Measurements from ENCODE around the gene USH2A. TPM values are rescaled to one million over a fixed set of nuclear protein-coding genes. Genes with fewer than 3 reads are reported as not detected.

Gene USH2A
- total and polyA plus RNA-seq, 2 experiments from 2014 or later, result under 0.01 to 0.01 TPM

GRCh38 chr1:216224233-216224632, 199.0 kb downstream of the USH2A start:
- H3F3A ChIP-seq (ENCODE audit: insufficient read depth), result no peaks in the 10 kb centered on the region
- no peak overlapping the region for H3K4me3 ChIP-seq
- no peaks in the 10 kb centered on the region for H3K4me1 ChIP-seq (ENCODE audit: insufficient read depth)
- no peaks in the 10 kb centered on the region for H3K36me3 ChIP-seq (ENCODE audit: low read depth)
- no peak for DNase-seq
- H3K79me2 ChIP-seq (ENCODE audit: insufficient read depth), result no peaks in the 10 kb centered on the region
- no peak overlapping the region for H3K9ac ChIP-seq
- no peaks in the 10 kb centered on the region for H3K27me3 ChIP-seq (replicated peaks; ENCODE audit: insufficient read depth)
- no peak for TF ChIP-seq EZH2 (IDR thresholded peaks at IDR 0.05; ENCODE audit: insufficient read depth, poor library complexity, severe bottlenecking)
- no peak for TF ChIP-seq EZH2phosphoT487 (IDR thresholded peaks at IDR 0.05; ENCODE audit: insufficient read depth, low read depth)
- H3K9me2 ChIP-seq (ENCODE audit: insufficient read depth), result no peaks in the 10 kb centered on the region
- in situ Hi-C loops (cut with MboI), result no loop called here
- H2AFZ ChIP-seq, result no peak overlapping the region
- H3K9me3 ChIP-seq (ENCODE audit: low read depth), result no peaks in the 10 kb centered on the region
- no peaks in the 10 kb centered on the region for H4K20me1 ChIP-seq (ENCODE audit: insufficient read depth)
- H3K4me2 ChIP-seq (ENCODE audit: unreplicated experiment), result no peak overlapping the region
- H3K27ac ChIP-seq, result no peak overlapping the region
- WGBS, 2 experiments (ENCODE audit: low coverage in 1 of 2, low lambda C conversion rate in 2 of 2, missing lambda C conversion rate in 2 of 2), result 74 to 83% methylated on average over 1 of the region's 1 CpG

- in situ Hi-C loops (cut with MboI), result no loop called here
Observed at GRCh38 chr1:216223486-216223885, 199.8 kb downstream of the USH2A start.

GRCh38 chr1:216222288-216222687, 201.0 kb downstream of the USH2A start:
- Histone ChIP-seq H3K9me2 (ENCODE audit: insufficient read depth) (no peaks in the 10 kb centered on the region), H2AFZ (no peak overlapping the region), H3F3A (ENCODE audit: insufficient read depth) (no peaks in the 10 kb centered on the region), H3K9ac (no peak overlapping the region), H3K79me2 (ENCODE audit: insufficient read depth) (no peaks in the 10 kb centered on the region), H3K4me2 (ENCODE audit: unreplicated experiment) (no peak overlapping the region), H3K27ac (no peak overlapping the region), H3K9me3 (ENCODE audit: low read depth) (no peaks in the 10 kb centered on the region), H4K20me1 (ENCODE audit: insufficient read depth) (no peaks in the 10 kb centered on the region), H3K36me3 (ENCODE audit: low read depth) (no peaks in the 10 kb centered on the region), H3K27me3 (replicated peaks; ENCODE audit: insufficient read depth) (no peaks in the 10 kb centered on the region), H3K4me1 (ENCODE audit: insufficient read depth) (no peaks in the 10 kb centered on the region), H3K4me3 (no peak overlapping the region)
- 69 to 82% methylated on average over 2 of the region's 2 CpGs for WGBS, 2 experiments (ENCODE audit: low coverage in 1 of 2, low lambda C conversion rate in 2 of 2, missing lambda C conversion rate in 2 of 2)
- no peak for DNase-seq
- TF ChIP-seq EZH2phosphoT487 (IDR thresholded peaks at IDR 0.05; ENCODE audit: insufficient read depth, low read depth), result no peak
- no peak for TF ChIP-seq EZH2 (IDR thresholded peaks at IDR 0.05; ENCODE audit: insufficient read depth, poor library complexity, severe bottlenecking)
- in situ Hi-C loops (cut with MboI), result no loop called here

More at GRCh38 chr1:216223486-216223885, 199.8 kb downstream of the USH2A start:
- no peak for TF ChIP-seq EZH2phosphoT487 (IDR thresholded peaks at IDR 0.05; ENCODE audit: insufficient read depth, low read depth)
- TF ChIP-seq EZH2 (IDR thresholded peaks at IDR 0.05; ENCODE audit: insufficient read depth, poor library complexity, severe bottlenecking), result no peak
- WGBS, 2 experiments (ENCODE audit: low coverage in 1 of 2, low lambda C conversion rate in 2 of 2, missing lambda C conversion rate in 2 of 2), result 5 to 6% methylated on average over 4 of the region's 4 CpGs
- H3K4me3 ChIP-seq, result no peak overlapping the region
- no peak overlapping the region for H3K4me2 ChIP-seq (ENCODE audit: unreplicated experiment)
- H4K20me1 ChIP-seq (ENCODE audit: insufficient read depth), result no peaks in the 10 kb centered on the region
- H3F3A ChIP-seq (ENCODE audit: insufficient read depth), result no peaks in the 10 kb centered on the region
- peak; percentile 1 for DNase-seq
- H3K36me3 ChIP-seq (ENCODE audit: low read depth), result no peaks in the 10 kb centered on the region
- no peaks in the 10 kb centered on the region for H3K9me2 ChIP-seq (ENCODE audit: insufficient read depth)
- H3K79me2 ChIP-seq (ENCODE audit: insufficient read depth), result no peaks in the 10 kb centered on the region
- H3K27me3 ChIP-seq (replicated peaks; ENCODE audit: insufficient read depth), result no peaks in the 10 kb centered on the region
- no peak overlapping the region for H3K9ac ChIP-seq
- no peaks in the 10 kb centered on the region for H3K4me1 ChIP-seq (ENCODE audit: insufficient read depth)
- H3K9me3 ChIP-seq (ENCODE audit: low read depth), result no peaks in the 10 kb centered on the region
- H2AFZ ChIP-seq, result no peak overlapping the region
- H3K27ac ChIP-seq, result no peak overlapping the region

- Histone ChIP-seq H3K4me3 (peak overlapping the region; percentile 77), H3K27me3 (replicated peaks; ENCODE audit: insufficient read depth) (no peaks in the 10 kb centered on the region), H4K20me1 (ENCODE audit: insufficient read depth) (no peaks in the 10 kb centered on the region), H3K4me2 (ENCODE audit: unreplicated experiment) (peak overlapping the region; percentile 55), H3K9me3 (ENCODE audit: low read depth) (no peaks in the 10 kb centered on the region), H3K9me2 (ENCODE audit: insufficient read depth) (no peaks in the 10 kb centered on the region), H3K36me3 (ENCODE audit: low read depth) (no peaks in the 10 kb centered on the region), H3K27ac (no peak overlapping the region), H3K79me2 (ENCODE audit: insufficient read depth) (no peaks in the 10 kb centered on the region), H3K4me1 (ENCODE audit: insufficient read depth) (no peaks in the 10 kb centered on the region), H3F3A (ENCODE audit: insufficient read depth) (no peaks in the 10 kb centered on the region), H3K9ac (peak overlapping the region; percentile 64), H2AFZ (peak overlapping the region; percentile 85)
- in situ Hi-C loops (cut with MboI), result no loop called here
- TF ChIP-seq EZH2phosphoT487 (IDR thresholded peaks at IDR 0.05; ENCODE audit: insufficient read depth, low read depth) (no peak), EZH2 (IDR thresholded peaks at IDR 0.05; ENCODE audit: insufficient read depth, poor library complexity, severe bottlenecking) (no peak)
- peak; percentile 82 for DNase-seq
- WGBS, 2 experiments (ENCODE audit: low coverage in 1 of 2, low lambda C conversion rate in 2 of 2, missing lambda C conversion rate in 2 of 2), result 1 to 2% methylated on average over 6 of the region's 6 CpGs
Observed at GRCh38 chr1:216221260-216221700, 202.0 kb downstream of the USH2A start.

- Histone ChIP-seq H3K4me3 (no peak overlapping the region), H4K20me1 (ENCODE audit: insufficient read depth) (no peaks in the 10 kb centered on the region), H3K9me2 (ENCODE audit: insufficient read depth) (no peaks in the 10 kb centered on the region), H3K79me2 (ENCODE audit: insufficient read depth) (no peaks in the 10 kb centered on the region), H2AFZ (no peak overlapping the region), H3F3A (ENCODE audit: insufficient read depth) (no peaks in the 10 kb centered on the region), H3K9me3 (ENCODE audit: low read depth) (no peaks in the 10 kb centered on the region), H3K36me3 (ENCODE audit: low read depth) (no peaks in the 10 kb centered on the region), H3K27ac (no peak overlapping the region), H3K4me1 (ENCODE audit: insufficient read depth) (no peaks in the 10 kb centered on the region), H3K27me3 (replicated peaks; ENCODE audit: insufficient read depth) (no peaks in the 10 kb centered on the region), H3K9ac (no peak overlapping the region), H3K4me2 (ENCODE audit: unreplicated experiment) (no peak overlapping the region)
- no peak for DNase-seq
- WGBS, 2 experiments (ENCODE audit: low coverage in 1 of 2, low lambda C conversion rate in 2 of 2, missing lambda C conversion rate in 2 of 2), result 62 to 67% methylated on average over 3 of the region's 3 CpGs
- in situ Hi-C loops (cut with MboI), result no loop called here
- TF ChIP-seq EZH2phosphoT487 (IDR thresholded peaks at IDR 0.05; ENCODE audit: insufficient read depth, low read depth) (no peak), EZH2 (IDR thresholded peaks at IDR 0.05; ENCODE audit: insufficient read depth, poor library complexity, severe bottlenecking) (no peak)
Observed at GRCh38 chr1:216216305-216216704, 206.9 kb downstream of the USH2A start.

All from GM23248 (cell line).